ENCODE measurements around the gene PRKCD.

DNA sequence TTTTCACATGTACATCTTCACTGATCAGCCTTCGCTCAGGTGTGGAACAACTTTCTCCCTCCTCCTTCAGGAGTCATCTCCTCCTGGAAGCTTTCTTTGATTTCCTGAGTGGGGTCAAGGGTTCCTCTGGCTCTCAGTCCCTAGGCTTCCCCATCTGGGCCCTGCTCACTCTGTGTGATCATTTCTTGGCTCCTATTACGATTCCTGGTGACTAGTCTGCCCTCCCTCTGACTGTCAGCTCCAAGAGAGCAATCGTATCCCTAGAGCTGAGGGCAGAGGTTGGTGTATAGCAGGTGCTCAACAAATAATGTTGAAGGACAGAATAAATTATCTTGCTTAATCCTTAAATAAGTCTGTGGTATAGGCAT lies 15.3 kb upstream of the PRKCD start:
- TF ChIP-seq POLR2A (IDR thresholded peaks at IDR 0.05): no peak
- no peak for TF ChIP-seq CTCF (IDR thresholded peaks at IDR 0.05)
